ENCODE results near the gene DCTN2. TPM values are rescaled to one million over a fixed set of nuclear protein-coding genes. Genes with fewer than 3 reads are reported as not detected.
"Not testable (repeated sequence)": the region's sequence is repeated elsewhere in the genome, so short reads cannot be mapped to it uniquely, and the experiment has no call there.

DCTN2 gene
- total RNA-seq, 1 donor from 2014 or later = 116 TPM

DNA sequence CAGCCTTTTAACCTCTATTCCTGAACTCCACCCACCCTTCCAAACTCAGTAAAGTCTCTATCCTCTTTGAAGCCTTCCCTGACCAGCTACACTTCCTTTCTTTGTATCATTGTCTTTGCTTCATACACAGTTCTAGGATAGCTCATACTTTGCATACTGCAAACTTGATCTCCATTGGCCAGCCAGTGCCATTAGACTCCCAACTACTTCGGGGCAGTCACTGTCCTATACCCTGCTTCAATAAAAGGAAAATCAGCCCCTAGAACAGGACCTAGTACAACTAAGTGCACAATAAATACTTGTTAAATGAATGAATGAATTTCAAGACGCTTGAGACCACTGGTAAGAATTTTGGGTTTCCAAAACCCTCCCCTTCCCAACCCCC, 43.5 kb upstream of the DCTN2 start:
- peaks cover 0 to 19% of the 10 kb centered on the region in 2 donors for H3K4me1 ChIP-seq
- DNase-seq (ENCODE audit: low spot score in 2 of 2) = no peak

DNA sequence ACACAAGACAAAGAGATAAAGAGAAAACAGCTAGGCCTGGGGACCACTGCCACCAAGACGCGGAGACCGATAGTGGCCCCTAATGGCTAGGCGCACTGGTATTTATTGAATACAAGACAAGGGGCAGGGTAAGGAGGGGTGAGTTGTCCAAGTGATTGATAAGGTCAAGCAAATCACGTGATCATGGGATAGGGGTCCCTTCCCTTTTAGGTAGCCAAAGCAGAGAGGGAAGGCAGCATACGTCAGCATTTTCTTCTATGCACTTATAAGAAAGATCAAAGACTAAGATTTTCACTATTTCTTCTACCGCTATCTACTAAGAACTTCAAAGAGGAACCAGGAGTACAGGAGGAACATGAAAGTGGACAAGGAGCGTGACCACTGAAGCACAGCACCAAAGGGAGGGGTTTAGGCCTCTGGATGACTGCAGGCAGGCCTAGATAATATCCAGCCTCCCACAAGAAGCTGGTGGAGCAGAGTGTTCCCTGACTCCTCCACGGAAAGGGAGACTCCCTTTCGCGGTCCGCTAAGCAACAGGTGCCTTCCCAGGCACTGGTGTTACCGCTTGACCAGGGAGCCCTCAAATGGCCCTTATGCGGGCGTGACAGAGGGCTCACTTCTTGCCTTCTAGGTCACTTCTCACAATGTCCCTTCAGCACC, 42.1 kb upstream of the DCTN2 start:
- H3K36me3 ChIP-seq; H3K4me3 ChIP-seq; DNase-seq (ENCODE audit: low spot score in 2 of 2); H3K27me3 ChIP-seq; H3K27ac ChIP-seq; H3K9me3 ChIP-seq; intact Hi-C loops (cut with DNase I): not testable (repeated sequence)
- H3K4me1 ChIP-seq = peaks cover 0 to 19% of the 10 kb centered on the region in 2 donors

More for the DNA sequence above, 43.5 kb upstream of the DCTN2 start:
- peak overlapping the region; percentile 82 to 89 for H3K27ac ChIP-seq
- no peaks in the 10 kb centered on the region for H3K27me3 ChIP-seq
- intact Hi-C loops (cut with DNase I) = loop anchor here (2.0 kb wide), 2 partner anchors 20 to 30 kb away; partner anchors contain the start of gene ARHGEF25
- TF ChIP-seq, protein P1, sequence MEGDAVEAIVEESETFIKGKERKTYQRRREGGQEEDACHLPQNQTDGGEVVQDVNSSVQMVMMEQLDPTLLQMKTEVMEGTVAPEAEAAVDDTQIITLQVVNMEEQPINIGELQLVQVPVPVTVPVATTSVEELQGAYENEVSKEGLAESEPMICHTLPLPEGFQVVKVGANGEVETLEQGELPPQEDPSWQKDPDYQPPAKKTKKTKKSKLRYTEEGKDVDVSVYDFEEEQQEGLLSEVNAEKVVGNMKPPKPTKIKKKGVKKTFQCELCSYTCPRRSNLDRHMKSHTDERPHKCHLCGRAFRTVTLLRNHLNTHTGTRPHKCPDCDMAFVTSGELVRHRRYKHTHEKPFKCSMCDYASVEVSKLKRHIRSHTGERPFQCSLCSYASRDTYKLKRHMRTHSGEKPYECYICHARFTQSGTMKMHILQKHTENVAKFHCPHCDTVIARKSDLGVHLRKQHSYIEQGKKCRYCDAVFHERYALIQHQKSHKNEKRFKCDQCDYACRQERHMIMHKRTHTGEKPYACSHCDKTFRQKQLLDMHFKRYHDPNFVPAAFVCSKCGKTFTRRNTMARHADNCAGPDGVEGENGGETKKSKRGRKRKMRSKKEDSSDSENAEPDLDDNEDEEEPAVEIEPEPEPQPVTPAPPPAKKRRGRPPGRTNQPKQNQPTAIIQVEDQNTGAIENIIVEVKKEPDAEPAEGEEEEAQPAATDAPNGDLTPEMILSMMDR (IDR thresholded peaks at IDR 0.05) = no peak
- H3K9me3 ChIP-seq = no peaks in the 10 kb centered on the region
- H3K4me3 ChIP-seq = peak overlapping the region; percentile 79 to 99
- H3K36me3 ChIP-seq = peaks cover 2 to 12% of the 10 kb centered on the region in 2 donors

DNA sequence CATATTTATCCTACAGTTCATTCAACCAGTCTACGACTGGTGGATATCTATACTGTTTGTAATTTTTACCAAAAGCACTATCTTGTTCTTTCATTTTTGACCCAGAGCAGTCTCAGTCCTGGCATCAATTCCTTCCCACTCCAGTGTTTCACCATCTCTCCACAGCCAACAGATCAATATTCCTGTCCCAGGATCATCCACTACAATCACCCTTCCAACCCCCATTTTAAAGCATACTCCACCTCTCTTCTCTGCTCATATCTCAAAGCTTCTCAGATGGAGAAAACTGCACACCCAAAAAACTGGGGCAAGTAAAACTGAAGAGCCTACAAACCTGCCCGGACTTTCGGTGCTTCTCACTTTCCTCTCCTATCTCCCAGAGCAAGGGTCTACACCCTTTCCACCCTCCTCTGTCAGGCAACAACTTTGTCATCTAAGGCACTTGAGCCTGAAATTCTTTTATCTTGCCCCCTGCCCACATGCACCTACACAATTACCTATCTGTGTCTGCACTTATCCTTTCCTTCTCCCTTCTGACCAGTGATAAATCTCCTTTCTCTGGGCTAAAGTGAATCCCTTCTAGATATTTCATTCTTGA, 39.9 kb upstream of the DCTN2 start:
- H3K27me3 ChIP-seq = no peaks in the 10 kb centered on the region
- no peak for DNase-seq (ENCODE audit: low spot score in 2 of 2)
- no peaks in the 10 kb centered on the region for H3K36me3 ChIP-seq
- H3K4me3 ChIP-seq = no peak overlapping the region
- peaks cover 0 to 7% of the 10 kb centered on the region in 2 donors for H3K4me1 ChIP-seq
- TF ChIP-seq, protein P1 (IDR thresholded peaks at IDR 0.05) = no peak
- intact Hi-C loops (cut with DNase I) = no loop called here
- no peak overlapping the region for H3K27ac ChIP-seq
- no peaks in the 10 kb centered on the region for H3K9me3 ChIP-seq

DNA sequence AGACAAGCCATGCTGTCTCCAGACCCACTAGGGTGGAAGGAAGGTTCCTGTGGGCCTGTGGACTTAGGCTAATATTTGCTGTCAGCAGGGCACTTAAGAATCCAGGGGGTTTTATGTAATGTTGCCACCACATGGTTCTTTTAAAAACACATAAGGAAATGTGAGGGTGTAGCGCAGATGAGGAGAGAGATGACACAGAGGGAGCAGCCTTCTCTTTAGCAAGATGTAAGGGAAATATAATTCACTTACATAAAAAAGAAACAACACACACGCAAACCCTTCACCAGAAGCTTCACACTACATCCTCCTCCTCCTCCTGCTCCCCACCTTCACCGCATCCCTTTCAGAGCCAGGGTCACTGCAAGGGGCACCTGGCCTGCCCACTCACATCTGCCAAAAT, 39.1 kb upstream of the DCTN2 start:
- Histone ChIP-seq H3K27ac (no peak overlapping the region), H3K27me3 (no peaks in the 10 kb centered on the region), H3K36me3 (no peaks in the 10 kb centered on the region), H3K9me3 (no peaks in the 10 kb centered on the region), H3K4me3 (no peak overlapping the region), H3K4me1 (peaks cover 0 to 4% of the 10 kb centered on the region in 2 donors)
- intact Hi-C loops (cut with DNase I) = no loop called here
- DNase-seq (ENCODE audit: low spot score in 2 of 2) = no peak
- TF ChIP-seq, protein P1 (IDR thresholded peaks at IDR 0.05) = no peak

DNA sequence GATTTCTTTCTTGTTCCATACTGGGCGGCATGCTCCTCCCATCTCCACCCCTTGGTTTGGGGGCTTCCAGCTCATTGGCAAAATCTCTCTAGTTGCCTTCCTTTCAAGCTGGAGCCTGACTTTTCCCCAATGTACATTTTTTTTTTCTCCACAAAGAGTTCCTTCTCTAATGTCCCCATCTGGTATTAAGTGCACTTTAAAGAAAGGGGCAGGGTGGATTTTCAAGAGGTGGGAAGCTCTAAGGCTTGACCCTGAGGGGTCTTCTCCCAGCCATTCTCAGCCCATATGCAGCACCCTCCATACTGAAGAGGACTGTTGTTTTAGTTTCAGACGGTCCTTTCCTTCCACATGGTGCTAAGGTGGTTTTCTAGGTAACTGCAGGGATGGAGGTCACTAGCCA, 38.2 kb upstream of the DCTN2 start:
- TF ChIP-seq, protein P1 (IDR thresholded peaks at IDR 0.05) = no peak
- Histone ChIP-seq H3K9me3 (no peaks in the 10 kb centered on the region), H3K4me1 (no peaks in the 10 kb centered on the region), H3K36me3 (no peaks in the 10 kb centered on the region), H3K27me3 (no peaks in the 10 kb centered on the region), H3K4me3 (no peak overlapping the region), H3K27ac (no peak overlapping the region)
- intact Hi-C loops (cut with DNase I) = no loop called here
- DNase-seq (ENCODE audit: low spot score in 2 of 2) = no peak

DNA sequence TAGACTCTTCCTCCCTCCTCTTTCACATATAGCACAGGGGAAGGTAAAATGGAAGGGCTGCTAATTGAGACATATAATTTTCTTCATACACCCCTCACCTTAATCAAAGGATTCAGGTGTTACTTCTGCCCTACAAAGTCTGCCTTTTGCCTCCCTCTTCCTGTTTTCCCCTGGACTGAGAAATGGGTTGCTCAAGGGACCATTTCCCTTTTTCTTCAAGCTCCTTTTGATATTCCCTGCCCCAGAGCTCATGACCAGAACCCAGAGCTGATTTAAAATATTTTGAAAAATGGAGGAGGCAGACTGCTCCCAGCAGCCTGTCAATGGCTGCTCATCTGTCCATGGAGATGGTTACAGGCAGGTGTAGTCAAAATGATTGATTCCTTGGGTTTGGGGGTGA, 37.7 kb upstream of the DCTN2 start:
- intact Hi-C loops (cut with DNase I) = no loop called here
- Histone ChIP-seq H3K9me3 (no peaks in the 10 kb centered on the region), H3K27ac (no peak overlapping the region), H3K36me3 (no peaks in the 10 kb centered on the region), H3K4me3 (no peak overlapping the region), H3K27me3 (no peaks in the 10 kb centered on the region), H3K4me1 (no peaks in the 10 kb centered on the region)
- TF ChIP-seq, protein P1 (IDR thresholded peaks at IDR 0.05) = no peak
- no peak for DNase-seq (ENCODE audit: low spot score in 2 of 2)
